ENCODE measurements around the gene SRP54. TPM values are rescaled to one million over a fixed set of nuclear protein-coding genes. Genes with fewer than 3 reads are reported as not detected.
A peak's percentile ranks its signal among the peaks of the same experiment; 100 is the strongest.

SRP54 gene
- total and polyA plus RNA-seq, 2 donors (not counting 3 experiments of a cell fraction or from before 2014, with no cell fraction given) = 32.8 to 63.7 TPM

GRCh38 chr14:34983148-34983760 is 462 bp downstream of the SRP54 start:
- no peaks in the 10 kb centered on the region for H3K9me3 ChIP-seq (replicated peaks; ENCODE audit: control insufficient read depth, insufficient read depth, low read length)
- H3K4me3 ChIP-seq (replicated peaks in 1 of 3; ENCODE audit: insufficient read depth in 1 of 3, low read depth in 1 of 3, low read length in 3 of 3) = peak overlapping the region; percentile 71 to 91 (median 85)
- H3K79me2 ChIP-seq (ENCODE audit: control insufficient read depth, insufficient read depth, low read length) = peaks cover 72% of the 10 kb centered on the region
- peak overlapping the region; percentile 96 for H3K9ac ChIP-seq (replicated peaks; ENCODE audit: extremely low read depth, insufficient read depth, low read length)
- H3K4me2 ChIP-seq (ENCODE audit: insufficient read depth, low read length) = peak overlapping the region; percentile 83
- no peaks in the 10 kb centered on the region for H4K20me1 ChIP-seq (replicated peaks; ENCODE audit: control insufficient read depth, extremely low read depth, insufficient read depth, low read length)
- H2AFZ ChIP-seq (ENCODE audit: low read depth, low read length) = peak overlapping the region; percentile 83
- intact Hi-C loops (cut with micrococcal nuclease) = loop anchor here (2.0 to 10.0 kb wide), 5 partner anchors 202 to 432 kb away; partner anchors contain the start of genes CFL2 and PSMA6
- dilution Hi-C loops (cut with MboI; ENCODE audit: extremely low pct_ligation_motif_present, low sequenced_read_pairs) = no loop called here
- FAIRE-seq = no peak
- H3K36me3 ChIP-seq (ENCODE audit: control insufficient read depth in 2 of 2, extremely low read depth in 1 of 2, insufficient read depth in 2 of 2, low read length in 2 of 2) = no peaks in the 10 kb centered on the region
- CTCF ChIA-PET = interaction anchor here (1.2 to 1.7 kb wide), 3 partner anchors 11 to 431 kb away, joined by 3 to 4 read pairs (median 3); no protein-coding TSS in a partner anchor
- POLR2A ChIA-PET = interaction anchor here (0.6 to 1.2 kb wide), 4 partner anchors 49 to 309 kb away, joined by 4 to 10 read pairs (median 4); partner anchors contain the start of genes BAZ1A, FAM177A1 and PSMA6
- peak overlapping the region; percentile 94 for H3K27ac ChIP-seq (ENCODE audit: insufficient read depth, low read depth, low read length)
- no peaks in the 10 kb centered on the region for H3K27me3 ChIP-seq (ENCODE audit: control insufficient read depth in 2 of 2, insufficient read depth in 2 of 2, low read length in 2 of 2)
- BruUV-seq (replicated peaks) = TSS peak; percentile 64
- H3K9me1 ChIP-seq (replicated peaks; ENCODE audit: control insufficient read depth, extremely low read depth, insufficient read depth, low read length) = no peaks in the 10 kb centered on the region
- H3K4me1 ChIP-seq (ENCODE audit: control insufficient read depth, extremely low read depth, insufficient read depth, low read length) = peaks cover 15% of the 10 kb centered on the region
- no peak for TF ChIP-seq MYC (IDR thresholded peaks at IDR 0.05; ENCODE audit: low read depth, low read length)
- no peak for TF ChIP-seq POLR2A (IDR thresholded peaks at IDR 0.05; ENCODE audit: low read depth, low read length)
- no peak for TF ChIP-seq EZH2 (IDR thresholded peaks at IDR 0.05; ENCODE audit: borderline replicate concordance, low read depth, low read length, severe bottlenecking)
- TF ChIP-seq GATA2 (IDR thresholded peaks at IDR 0.05; ENCODE audit: insufficient read depth, insufficient read length, low read depth, low read length) = no peak
- TF ChIP-seq POLR2AphosphoS5 (IDR thresholded peaks at IDR 0.05; ENCODE audit: insufficient read depth, low read depth, low read length) = no peak
- no peak for TF ChIP-seq MAX (IDR thresholded peaks at IDR 0.05; ENCODE audit: insufficient read depth, insufficient read length)
- no peak for TF ChIP-seq JUN (IDR thresholded peaks at IDR 0.05; ENCODE audit: borderline replicate concordance, insufficient read depth, insufficient read length, low read depth)
- TF ChIP-seq CTCF (IDR thresholded peaks at IDR 0.05; ENCODE audit: extremely low read depth in 1 of 2, insufficient read depth in 1 of 2, low read depth in 1 of 2, low read length in 2 of 2) = no peak
- TF ChIP-seq FOS (IDR thresholded peaks at IDR 0.05; ENCODE audit: borderline replicate concordance, insufficient read depth, low read length) = no peak
- DNase-seq (ENCODE audit: low read depth, low spot score) = no peak
